GM12865 (cell line): ENCODE data around the gene PRH1.

ENCODE experiments used
- DNase-seq: peaks from one replicate; pipeline ENCODE4 v3.0.0; 2010; ENCODE audit warnings: low read depth
- H3K4me3 ChIP-seq: 2 replicates; pipeline ENCODE4 v1.5.1; 2011; ENCODE audit warnings: mild to moderate bottlenecking, low read depth, low read length, control low read depth
- TF ChIP-seq, protein P1 (sequence below): IDR thresholded peaks from 2 replicates; pipeline ENCODE4 v1.5.1; 2011; ENCODE audit warnings: low read length, control low read depth, low read depth, inconsistent platforms; ENCODE audit not compliant: insufficient read depth; ENCODE audit errors: missing control alignments

PRH1 gene

DNA sequence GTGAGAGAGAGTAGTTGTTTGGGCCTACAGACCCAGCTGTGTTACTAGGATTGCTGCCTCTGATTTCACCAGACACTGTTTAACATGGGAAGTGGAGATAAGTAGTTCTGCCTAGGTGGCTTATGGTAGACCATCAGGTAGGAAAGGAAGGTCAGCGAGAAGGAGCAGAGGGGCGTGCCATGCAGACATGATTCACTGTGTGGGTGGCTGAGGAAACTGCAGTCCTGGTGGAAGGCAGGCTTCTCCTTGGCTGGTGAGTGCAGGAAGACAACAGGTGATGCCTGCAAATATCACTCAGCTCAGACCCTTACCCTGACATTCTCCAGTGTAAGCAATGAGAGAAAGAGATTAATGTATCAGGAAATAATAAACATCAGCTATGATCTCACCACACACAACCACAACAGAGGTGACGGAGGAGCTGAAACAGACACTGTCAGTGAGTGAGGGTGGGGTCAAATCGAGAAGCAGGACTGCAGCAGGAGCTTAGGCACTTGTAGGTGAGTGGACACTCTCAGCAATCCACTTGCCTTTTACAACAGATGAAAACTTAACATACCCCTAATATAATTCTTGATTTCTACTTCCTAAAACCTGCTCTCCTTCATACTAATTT, 32.7 kb downstream of the PRH1 start:
- TF ChIP-seq, protein P1, sequence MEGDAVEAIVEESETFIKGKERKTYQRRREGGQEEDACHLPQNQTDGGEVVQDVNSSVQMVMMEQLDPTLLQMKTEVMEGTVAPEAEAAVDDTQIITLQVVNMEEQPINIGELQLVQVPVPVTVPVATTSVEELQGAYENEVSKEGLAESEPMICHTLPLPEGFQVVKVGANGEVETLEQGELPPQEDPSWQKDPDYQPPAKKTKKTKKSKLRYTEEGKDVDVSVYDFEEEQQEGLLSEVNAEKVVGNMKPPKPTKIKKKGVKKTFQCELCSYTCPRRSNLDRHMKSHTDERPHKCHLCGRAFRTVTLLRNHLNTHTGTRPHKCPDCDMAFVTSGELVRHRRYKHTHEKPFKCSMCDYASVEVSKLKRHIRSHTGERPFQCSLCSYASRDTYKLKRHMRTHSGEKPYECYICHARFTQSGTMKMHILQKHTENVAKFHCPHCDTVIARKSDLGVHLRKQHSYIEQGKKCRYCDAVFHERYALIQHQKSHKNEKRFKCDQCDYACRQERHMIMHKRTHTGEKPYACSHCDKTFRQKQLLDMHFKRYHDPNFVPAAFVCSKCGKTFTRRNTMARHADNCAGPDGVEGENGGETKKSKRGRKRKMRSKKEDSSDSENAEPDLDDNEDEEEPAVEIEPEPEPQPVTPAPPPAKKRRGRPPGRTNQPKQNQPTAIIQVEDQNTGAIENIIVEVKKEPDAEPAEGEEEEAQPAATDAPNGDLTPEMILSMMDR: no peak
- no peak overlapping the region for H3K4me3 ChIP-seq
- no peak for DNase-seq

DNA sequence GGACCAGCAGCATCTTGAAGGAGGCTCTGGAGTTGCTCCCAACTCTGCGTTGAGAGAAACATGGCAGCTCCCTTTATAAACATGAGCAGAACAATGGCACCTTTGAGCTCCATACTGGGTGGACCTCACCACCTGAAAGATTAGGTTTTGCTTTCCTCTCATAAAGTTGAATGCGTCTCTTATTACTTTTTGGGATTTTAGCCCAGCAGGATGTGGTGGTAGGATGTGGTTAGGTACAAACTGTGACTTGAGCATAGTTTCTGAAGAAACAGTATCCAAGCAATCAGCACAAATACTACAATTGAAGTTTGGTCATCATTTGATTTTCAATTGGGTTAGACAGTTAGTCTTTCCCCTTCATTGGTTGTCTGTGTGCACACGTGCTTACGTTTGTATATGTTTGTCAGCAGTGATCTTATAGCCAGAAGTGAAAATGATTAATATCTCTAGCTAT, 34.6 kb downstream of the PRH1 start, which contains the start of gene PRR4:
Gene PRR4 (minus strand): TSS at position 51 of the 454 bp plus-strand sequence. CDS start 38 bp downstream, at position 13.
- TF ChIP-seq, protein P1: no peak
- peak; percentile 23 for DNase-seq
- no peak within 1 kb of the TSS for H3K4me3 ChIP-seq

DNA sequence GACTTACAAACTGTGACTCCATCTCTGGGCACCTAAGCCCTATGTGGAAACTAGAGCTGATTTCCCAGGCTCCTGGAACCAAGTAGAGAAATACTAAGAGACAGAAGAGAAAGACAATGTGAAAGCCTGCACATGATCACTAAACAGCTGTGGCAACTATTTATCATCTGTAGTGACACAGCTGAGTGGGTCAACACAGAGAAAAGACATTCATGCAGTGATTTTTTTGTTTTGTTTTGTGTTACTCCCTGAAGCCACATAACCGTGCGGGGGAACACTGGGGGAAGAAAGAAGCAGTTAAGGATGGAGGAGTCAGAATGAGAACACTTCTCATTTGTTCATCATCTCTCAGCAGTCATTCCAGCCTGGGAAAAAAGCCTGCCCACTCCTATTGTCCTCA, 36.3 kb downstream of the PRH1 start:
- no peak for DNase-seq
- no peak overlapping the region for H3K4me3 ChIP-seq
- TF ChIP-seq, protein P1: no peak

DNA sequence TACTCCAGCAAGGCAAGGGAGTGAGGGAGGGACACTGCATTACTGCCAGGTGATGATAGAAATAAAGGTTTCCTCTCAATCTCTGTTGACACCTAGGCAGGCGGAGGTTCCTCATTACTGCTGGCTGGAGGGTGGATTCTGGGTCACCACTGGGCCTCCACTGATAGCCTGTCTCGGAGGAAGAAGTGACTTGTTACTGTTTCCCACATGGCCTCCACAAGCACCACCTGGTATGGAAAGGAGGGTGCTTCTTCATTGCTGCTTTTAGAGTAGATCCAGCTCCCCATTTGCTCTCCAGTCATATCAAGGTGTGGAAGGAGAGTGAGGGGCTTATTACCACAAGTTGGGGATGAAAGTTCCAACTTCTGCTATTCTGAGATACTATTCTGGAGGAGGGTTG, 41.2 kb downstream of the PRH1 start:
- DNase-seq: no peak
- H3K4me3 ChIP-seq: no peak overlapping the region
- TF ChIP-seq, protein P1: no peak

DNA sequence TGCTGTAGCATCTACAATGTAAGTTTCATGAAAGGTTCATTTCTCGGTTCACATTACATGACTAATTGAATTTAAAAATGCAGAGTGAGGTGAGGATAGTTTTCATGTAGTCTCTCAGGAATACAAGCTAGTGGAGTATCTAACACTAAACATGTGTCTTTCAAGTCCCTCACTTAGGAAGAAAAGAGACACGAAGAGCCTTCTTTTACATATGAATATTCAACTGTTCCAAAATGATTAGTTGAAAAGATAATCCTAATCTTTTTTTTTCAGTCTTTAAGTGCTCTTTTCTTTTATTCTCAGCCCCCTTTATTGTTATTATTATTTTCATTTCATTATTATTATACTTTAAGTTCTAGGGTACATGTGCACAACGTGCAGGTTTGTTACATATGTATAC, 45.6 kb downstream of the PRH1 start:
- H3K4me3 ChIP-seq: no peak overlapping the region
- DNase-seq: no peak
- TF ChIP-seq, protein P1: no peak
